ENCODE results near the gene GSTO2.

Gene GSTO2

GRCh38 chr10:104276192-104276591 is 7.2 kb downstream of the GSTO2 start:
- FAIRE-seq (no peak), DNase-seq (ENCODE audit: extremely low spot score, insufficient read length, low read depth) (no peak)

GRCh38 chr10:104277785-104278184 is 8.8 kb downstream of the GSTO2 start:
- FAIRE-seq = no peak
- DNase-seq (ENCODE audit: extremely low spot score, insufficient read length, low read depth) = no peak

- DNase-seq (ENCODE audit: extremely low spot score, insufficient read length, low read depth) (no peak), FAIRE-seq (no peak)
These were observed 10.7 kb downstream of the GSTO2 start for GRCh38 chr10:104279550-104280259.

- DNase-seq (ENCODE audit: extremely low spot score, insufficient read length, low read depth) (no peak), FAIRE-seq (no peak)
These were observed 12.7 kb downstream of the GSTO2 start for GRCh38 chr10:104281694-104282093.

- DNase-seq (ENCODE audit: extremely low spot score, insufficient read length, low read depth) (no peak), FAIRE-seq (no peak)
These were observed 15.9 kb downstream of the GSTO2 start for GRCh38 chr10:104284846-104285245.

- no peak for DNase-seq (ENCODE audit: extremely low spot score, insufficient read length, low read depth)
- no peak for FAIRE-seq
These were observed 18.0 kb downstream of the GSTO2 start for GRCh38 chr10:104286939-104287338.

- no peak for DNase-seq (ENCODE audit: extremely low spot score, insufficient read length, low read depth)
- FAIRE-seq = no peak
These were observed 19.4 kb downstream of the GSTO2 start for GRCh38 chr10:104288355-104288754.

GRCh38 chr10:104291439-104291951 is 22.5 kb downstream of the GSTO2 start:
- peak; percentile 81 for DNase-seq (ENCODE audit: extremely low spot score, insufficient read length, low read depth)
- FAIRE-seq = peak; percentile 88

- DNase-seq (ENCODE audit: extremely low spot score, insufficient read length, low read depth) = no peak
These were observed 24.0 kb downstream of the GSTO2 start for GRCh38 chr10:104293011-104293410.

GRCh38 chr10:104293781-104294321 is 24.9 kb downstream of the GSTO2 start:
- DNase-seq (ENCODE audit: extremely low spot score, insufficient read length, low read depth) = no peak
- no peak for FAIRE-seq

More at GRCh38 chr10:104293011-104293410, 24.0 kb downstream of the GSTO2 start:
- no peak for FAIRE-seq

GRCh38 chr10:104296687-104297436 is 27.9 kb downstream of the GSTO2 start:
- no peak for DNase-seq (ENCODE audit: extremely low spot score, insufficient read length, low read depth)
- FAIRE-seq = no peak

- no peak for FAIRE-seq
- DNase-seq (ENCODE audit: extremely low spot score, insufficient read length, low read depth) = no peak
These were observed 29.0 kb downstream of the GSTO2 start for GRCh38 chr10:104297697-104298660.

- FAIRE-seq = no peak
- DNase-seq (ENCODE audit: extremely low spot score, insufficient read length, low read depth) = no peak
These were observed 30.3 kb downstream of the GSTO2 start for GRCh38 chr10:104299031-104299904.

GRCh38 chr10:104300002-104300735 is 31.2 kb downstream of the GSTO2 start:
- FAIRE-seq (no peak), DNase-seq (ENCODE audit: extremely low spot score, insufficient read length, low read depth) (no peak)

- FAIRE-seq (no peak), DNase-seq (ENCODE audit: extremely low spot score, insufficient read length, low read depth) (no peak)
These were observed 31.8 kb downstream of the GSTO2 start for GRCh38 chr10:104300736-104301292.

GRCh38 chr10:104301907-104302690 is 33.1 kb downstream of the GSTO2 start:
- FAIRE-seq (no peak), DNase-seq (ENCODE audit: extremely low spot score, insufficient read length, low read depth) (no peak)

All from GM18507 (cell line).